Tibial artery (tissue), 4 donors: ENCODE data around the gene GOLT1B.

Experiments used
- DNase-seq, 2 donors: peaks; one replicate each; pipeline ENCODE4 v3.0.0-alpha.2; 2019
- H3K27ac ChIP-seq, 2 donors: fragments of 200-600 bp; sonication (generic) in 1 of 2; 1 replicate in 1 of 2; 2 replicates in 1 of 2; pipeline ENCODE4 v1.5.1; 2018 to 2019; ENCODE audit warnings: mild to moderate bottlenecking in 1 of 2
- H3K27me3 ChIP-seq, 2 donors: fragments of 200-600 bp; sonication (generic) in 1 of 2; one replicate each; pipeline versions ENCODE4 v1.5.1 to v1.6.0; 2016 to 2019
- H3K36me3 ChIP-seq, 3 donors: fragments of 200-600 bp; sonication (generic) in 2 of 3; one replicate each; pipeline ENCODE4 v1.5.1; 2016 to 2019; ENCODE audit warnings: mild to moderate bottlenecking in 2 of 3
- H3K4me1 ChIP-seq, 4 donors: fragments of 200-600 bp; sonication (generic) in 2 of 4; 1 replicate in 3 of 4; 2 replicates in 1 of 4; pipeline ENCODE4 v1.5.1; 2016 to 2019
- H3K4me3 ChIP-seq, 2 donors: fragments of 200-600 bp; sonication (generic) in 1 of 2; 1 replicate in 1 of 2; 2 replicates in 1 of 2; pipeline ENCODE4 v1.5.1; 2018 to 2019; ENCODE audit warnings: mild to moderate bottlenecking in 2 of 2
- H3K9me3 ChIP-seq, 3 donors: fragments of 200-600 bp; sonication (generic) in 1 of 3; one replicate each; pipeline ENCODE4 v1.5.1; 2016 to 2019
- CTCF ChIP-seq, 2 experiments: fragments of 200-600 bp in 1 of 2; fragments of 450-650 bp in 1 of 2; IDR thresholded peaks; one replicate each; pipeline ENCODE4 v1.5.1; 2017 to 2019; ENCODE audit warnings: antibody characterized with exemption in 2 of 2, mild to moderate bottlenecking in 1 of 2, moderate library complexity in 1 of 2
- intact Hi-C: fragments of 100-400 bp; cut with DNase I; formaldehyde crosslinking; loops from one replicate; pipeline ENCODE4 v1.15.0; 2023; ENCODE audit warnings: low total_unique reads

Gene GOLT1B

DNA sequence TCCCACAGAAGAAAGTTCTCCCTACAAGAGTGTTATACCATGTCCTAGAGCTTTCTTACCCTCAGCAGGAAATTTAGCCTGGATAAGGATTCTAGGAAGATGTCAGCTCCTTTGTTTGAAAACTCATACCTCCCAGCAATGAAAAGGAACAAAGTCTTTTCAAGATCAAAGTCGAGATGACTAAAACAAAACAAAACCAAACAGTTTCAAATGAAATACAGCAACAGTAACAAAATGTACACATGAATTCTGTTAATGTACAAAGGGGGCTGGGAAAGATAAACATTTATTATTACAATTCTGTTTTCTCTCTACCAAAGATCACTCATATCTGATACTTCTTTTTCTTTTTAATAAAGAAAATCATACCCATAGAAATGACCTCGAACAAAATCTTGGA lies 61.3 kb downstream of the GOLT1B start:
- H3K27me3 ChIP-seq = no peaks in the 10 kb centered on the region
- H3K36me3 ChIP-seq = no peaks in the 10 kb centered on the region
- no peak overlapping the region for H3K4me3 ChIP-seq
- H3K4me1 ChIP-seq = no peaks in the 10 kb centered on the region
- no peak overlapping the region for H3K27ac ChIP-seq
- DNase-seq = no peak
- intact Hi-C loops = no loop called here
- TF ChIP-seq CTCF (IDR thresholded peaks at IDR 0.05) = no peak
- no peaks in the 10 kb centered on the region for H3K9me3 ChIP-seq

- no peak for TF ChIP-seq CTCF (IDR thresholded peaks at IDR 0.05)
- Histone ChIP-seq H3K27me3 (no peaks in the 10 kb centered on the region), H3K27ac (no peak overlapping the region), H3K36me3 (no peaks in the 10 kb centered on the region), H3K4me1 (no peaks in the 10 kb centered on the region), H3K9me3 (no peaks in the 10 kb centered on the region), H3K4me3 (no peak overlapping the region)
- intact Hi-C loops = no loop called here
- DNase-seq = no peak
Observed at GRCh38 chr12:21566223-21566906, 64.8 kb downstream of the GOLT1B start.

- no peak for DNase-seq
- H3K4me3 ChIP-seq = no peak overlapping the region
- no peaks in the 10 kb centered on the region for H3K27me3 ChIP-seq
- H3K27ac ChIP-seq = no peak overlapping the region
- no peaks in the 10 kb centered on the region for H3K9me3 ChIP-seq
- H3K4me1 ChIP-seq = no peaks in the 10 kb centered on the region
- intact Hi-C loops = no loop called here
- TF ChIP-seq CTCF (IDR thresholded peaks at IDR 0.05) = no peak
- no peaks in the 10 kb centered on the region for H3K36me3 ChIP-seq
Observed at GRCh38 chr12:21566907-21567394, 65.4 kb downstream of the GOLT1B start.
